GM12873 (cell line): ENCODE results near the gene FAM162A.

Experiments
- TF ChIP-seq, protein P1 (sequence below): IDR thresholded peaks from 2 replicates; pipeline ENCODE4 v1.5.1; 2012; ENCODE audit warnings: low read depth, mild to moderate bottlenecking, moderate library complexity, low read length, control low read depth; ENCODE audit not compliant: insufficient read depth; ENCODE audit errors: missing control alignments

FAM162A gene

DNA sequence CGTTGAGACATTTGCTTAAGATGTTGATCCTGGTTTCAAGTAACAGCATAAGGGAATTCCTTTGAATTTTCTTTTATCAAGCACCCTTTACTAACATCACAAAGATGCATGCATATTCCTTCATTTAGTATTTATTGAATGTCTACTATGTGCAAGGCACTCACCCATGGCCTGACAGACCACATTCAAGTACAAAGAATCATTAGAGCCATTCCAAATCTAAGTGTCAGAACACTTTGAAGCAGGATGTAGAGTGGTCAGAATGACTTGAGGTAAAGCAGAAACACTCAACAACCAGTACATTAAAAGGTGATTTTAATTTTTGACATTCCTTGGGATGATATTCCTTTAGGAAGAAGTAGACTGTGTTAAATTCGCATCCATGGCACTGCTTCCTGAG, 37.9 kb downstream of the FAM162A start:
- TF ChIP-seq, protein P1, sequence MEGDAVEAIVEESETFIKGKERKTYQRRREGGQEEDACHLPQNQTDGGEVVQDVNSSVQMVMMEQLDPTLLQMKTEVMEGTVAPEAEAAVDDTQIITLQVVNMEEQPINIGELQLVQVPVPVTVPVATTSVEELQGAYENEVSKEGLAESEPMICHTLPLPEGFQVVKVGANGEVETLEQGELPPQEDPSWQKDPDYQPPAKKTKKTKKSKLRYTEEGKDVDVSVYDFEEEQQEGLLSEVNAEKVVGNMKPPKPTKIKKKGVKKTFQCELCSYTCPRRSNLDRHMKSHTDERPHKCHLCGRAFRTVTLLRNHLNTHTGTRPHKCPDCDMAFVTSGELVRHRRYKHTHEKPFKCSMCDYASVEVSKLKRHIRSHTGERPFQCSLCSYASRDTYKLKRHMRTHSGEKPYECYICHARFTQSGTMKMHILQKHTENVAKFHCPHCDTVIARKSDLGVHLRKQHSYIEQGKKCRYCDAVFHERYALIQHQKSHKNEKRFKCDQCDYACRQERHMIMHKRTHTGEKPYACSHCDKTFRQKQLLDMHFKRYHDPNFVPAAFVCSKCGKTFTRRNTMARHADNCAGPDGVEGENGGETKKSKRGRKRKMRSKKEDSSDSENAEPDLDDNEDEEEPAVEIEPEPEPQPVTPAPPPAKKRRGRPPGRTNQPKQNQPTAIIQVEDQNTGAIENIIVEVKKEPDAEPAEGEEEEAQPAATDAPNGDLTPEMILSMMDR, result no peak

GRCh38 chr3:122427857-122428471, 44.0 kb downstream of the FAM162A start:
- TF ChIP-seq, protein P1, result no peak

- TF ChIP-seq, protein P1, result no peak
These were observed 46.4 kb downstream of the FAM162A start for GRCh38 chr3:122430371-122430770.

- TF ChIP-seq, protein P1, result no peak
These were observed 52.0 kb downstream of the FAM162A start for GRCh38 chr3:122435950-122436349.

DNA sequence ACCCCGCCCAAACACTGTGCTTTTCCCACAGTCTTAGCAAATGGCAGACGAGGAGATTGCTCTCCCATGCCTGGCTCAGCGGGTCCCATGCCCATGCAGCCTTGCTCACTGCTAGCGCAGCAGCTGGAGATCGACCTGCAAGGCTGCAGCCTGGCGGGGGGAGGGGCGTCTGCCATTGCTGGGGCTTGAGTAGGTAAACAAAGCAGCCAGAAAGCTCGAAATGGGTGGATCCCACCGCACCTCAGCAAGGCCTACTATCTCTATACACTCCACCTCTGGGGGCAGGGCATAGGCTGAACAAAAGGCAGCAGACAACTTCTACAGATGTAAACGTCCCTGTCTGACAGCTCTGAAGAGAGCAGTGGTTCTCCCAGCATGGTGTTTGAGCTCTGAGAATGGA, 59.1 kb downstream of the FAM162A start:
- TF ChIP-seq, protein P1, result no peak

- TF ChIP-seq, protein P1, result no peak
These were observed 67.4 kb downstream of the FAM162A start for GRCh38 chr3:122451371-122451770.

GRCh38 chr3:122456074-122456473, 72.1 kb downstream of the FAM162A start:
- TF ChIP-seq, protein P1, result no peak
